Measurements from ENCODE around the gene PPP4R1. TPM values are rescaled to one million over a fixed set of nuclear protein-coding genes. Genes with fewer than 3 reads are reported as not detected.

PPP4R1 gene
- total RNA-seq, 1 donor from 2014 or later, result 136 TPM

DNA sequence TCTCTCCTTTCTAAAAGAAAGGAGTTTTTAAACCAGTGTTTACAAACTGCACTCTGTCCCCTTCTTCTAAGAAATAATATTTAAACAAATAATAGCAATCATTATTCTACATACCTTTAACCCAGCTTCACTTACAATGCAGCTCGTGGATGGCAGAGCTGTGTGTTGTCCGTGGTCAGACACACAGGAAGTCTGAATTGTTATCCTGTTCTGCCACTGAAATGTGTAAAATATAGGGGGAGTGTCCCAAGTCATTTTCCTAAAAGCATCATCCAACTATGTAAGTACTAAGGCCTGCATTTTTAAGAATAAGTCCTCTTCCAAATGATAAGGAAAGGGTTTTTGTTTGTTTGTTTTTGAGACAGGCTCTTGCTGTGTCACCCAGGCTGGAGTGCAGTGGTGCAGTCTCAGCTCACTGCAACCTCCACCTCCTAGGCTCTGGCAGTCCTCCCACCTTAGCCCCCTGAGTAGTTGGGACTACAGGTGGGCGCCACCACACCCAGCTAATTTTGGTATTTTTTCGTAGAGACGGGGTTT is 2.7 kb upstream of the PPP4R1 start:
- TF ChIP-seq, protein P1, sequence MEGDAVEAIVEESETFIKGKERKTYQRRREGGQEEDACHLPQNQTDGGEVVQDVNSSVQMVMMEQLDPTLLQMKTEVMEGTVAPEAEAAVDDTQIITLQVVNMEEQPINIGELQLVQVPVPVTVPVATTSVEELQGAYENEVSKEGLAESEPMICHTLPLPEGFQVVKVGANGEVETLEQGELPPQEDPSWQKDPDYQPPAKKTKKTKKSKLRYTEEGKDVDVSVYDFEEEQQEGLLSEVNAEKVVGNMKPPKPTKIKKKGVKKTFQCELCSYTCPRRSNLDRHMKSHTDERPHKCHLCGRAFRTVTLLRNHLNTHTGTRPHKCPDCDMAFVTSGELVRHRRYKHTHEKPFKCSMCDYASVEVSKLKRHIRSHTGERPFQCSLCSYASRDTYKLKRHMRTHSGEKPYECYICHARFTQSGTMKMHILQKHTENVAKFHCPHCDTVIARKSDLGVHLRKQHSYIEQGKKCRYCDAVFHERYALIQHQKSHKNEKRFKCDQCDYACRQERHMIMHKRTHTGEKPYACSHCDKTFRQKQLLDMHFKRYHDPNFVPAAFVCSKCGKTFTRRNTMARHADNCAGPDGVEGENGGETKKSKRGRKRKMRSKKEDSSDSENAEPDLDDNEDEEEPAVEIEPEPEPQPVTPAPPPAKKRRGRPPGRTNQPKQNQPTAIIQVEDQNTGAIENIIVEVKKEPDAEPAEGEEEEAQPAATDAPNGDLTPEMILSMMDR (IDR thresholded peaks at IDR 0.05; ENCODE audit: partially characterized antibody, unreplicated experiment), result no peak
- peaks cover 16% of the 10 kb centered on the region for H3K4me1 Mint-ChIP-seq (ENCODE audit: low read depth, unreplicated experiment)
- peaks cover 12% of the 10 kb centered on the region for H3K9me3 Mint-ChIP-seq (ENCODE audit: unreplicated experiment)
- H3K36me3 Mint-ChIP-seq (ENCODE audit: unreplicated experiment), result peaks cover 1% of the 10 kb centered on the region
- no peak for DNase-seq
- H3K4me3 Mint-ChIP-seq (ENCODE audit: unreplicated experiment), result no peak overlapping the region
- no peak overlapping the region for H3K27ac Mint-ChIP-seq (ENCODE audit: unreplicated experiment)
- peaks cover 10% of the 10 kb centered on the region for H3K27me3 Mint-ChIP-seq (ENCODE audit: unreplicated experiment)

DNA sequence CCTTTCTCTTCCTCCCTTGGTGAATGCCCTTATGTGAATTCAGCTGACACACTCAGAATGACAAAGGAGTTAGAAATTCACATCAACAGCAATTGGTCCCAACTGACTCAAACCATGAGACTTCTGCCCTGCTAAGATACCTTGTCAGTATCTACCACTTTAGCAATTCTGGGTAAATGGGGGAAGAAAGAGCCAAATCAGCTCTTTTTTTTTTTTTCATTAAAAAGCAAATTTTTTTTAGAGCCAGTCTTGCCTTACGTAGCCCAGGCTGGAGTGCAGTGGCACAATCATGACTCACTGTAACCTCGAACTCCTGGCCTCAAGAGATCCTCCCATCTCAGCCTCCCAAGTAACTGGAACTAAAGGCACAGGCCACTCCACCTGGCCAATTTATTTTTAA is 1.7 kb upstream of the PPP4R1 start:
- Mint-ChIP-seq H3K36me3 (ENCODE audit: unreplicated experiment) (peaks cover 3% of the 10 kb centered on the region), H3K4me3 (ENCODE audit: unreplicated experiment) (peak overlapping the region; percentile 82)
- TF ChIP-seq, protein P1 (IDR thresholded peaks at IDR 0.05; ENCODE audit: partially characterized antibody, unreplicated experiment), result no peak

DNA sequence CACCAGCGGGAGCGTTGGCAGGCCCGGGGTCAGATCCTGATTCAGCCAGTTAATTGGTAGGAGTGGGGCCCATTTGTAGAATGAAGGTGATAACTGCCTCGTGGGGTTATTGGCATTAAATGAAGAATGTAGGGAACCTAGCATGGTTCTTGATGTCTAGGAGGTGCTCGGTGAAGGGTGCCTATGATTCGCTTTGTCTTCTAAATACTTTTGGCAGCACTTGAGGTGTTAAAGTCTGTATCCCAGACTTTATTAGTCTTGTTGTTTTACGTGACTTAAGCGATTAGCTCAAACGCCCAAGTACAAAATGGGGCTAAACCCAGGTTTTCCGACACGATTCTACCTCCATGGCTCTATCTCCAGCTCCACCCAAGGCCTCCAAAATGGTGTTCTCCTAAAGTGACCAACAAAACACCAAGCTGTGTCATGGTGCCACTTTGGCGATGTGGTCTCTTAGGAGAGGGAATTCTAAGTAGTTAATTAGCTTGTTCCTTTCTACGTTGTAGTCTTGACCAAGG is 980 bp upstream of the PPP4R1 start:
- Mint-ChIP-seq H3K4me3 (ENCODE audit: unreplicated experiment) (peak overlapping the region; percentile 82), H3K27ac (ENCODE audit: unreplicated experiment) (peak overlapping the region; percentile 91), H3K4me1 (ENCODE audit: low read depth, unreplicated experiment) (peaks cover 20% of the 10 kb centered on the region), H3K27me3 (ENCODE audit: unreplicated experiment) (peaks cover 10% of the 10 kb centered on the region), H3K9me3 (ENCODE audit: unreplicated experiment) (peaks cover 12% of the 10 kb centered on the region), H3K36me3 (ENCODE audit: unreplicated experiment) (peaks cover 3% of the 10 kb centered on the region)
- no peak for DNase-seq
- TF ChIP-seq, protein P1 (IDR thresholded peaks at IDR 0.05; ENCODE audit: partially characterized antibody, unreplicated experiment), result no peak

More for the DNA sequence above, 1.7 kb upstream of the PPP4R1 start:
- Mint-ChIP-seq H3K27ac (ENCODE audit: unreplicated experiment) (peak overlapping the region; percentile 91), H3K9me3 (ENCODE audit: unreplicated experiment) (peaks cover 12% of the 10 kb centered on the region), H3K27me3 (ENCODE audit: unreplicated experiment) (peaks cover 10% of the 10 kb centered on the region), H3K4me1 (ENCODE audit: low read depth, unreplicated experiment) (peaks cover 18% of the 10 kb centered on the region)
- no peak for DNase-seq

DNA sequence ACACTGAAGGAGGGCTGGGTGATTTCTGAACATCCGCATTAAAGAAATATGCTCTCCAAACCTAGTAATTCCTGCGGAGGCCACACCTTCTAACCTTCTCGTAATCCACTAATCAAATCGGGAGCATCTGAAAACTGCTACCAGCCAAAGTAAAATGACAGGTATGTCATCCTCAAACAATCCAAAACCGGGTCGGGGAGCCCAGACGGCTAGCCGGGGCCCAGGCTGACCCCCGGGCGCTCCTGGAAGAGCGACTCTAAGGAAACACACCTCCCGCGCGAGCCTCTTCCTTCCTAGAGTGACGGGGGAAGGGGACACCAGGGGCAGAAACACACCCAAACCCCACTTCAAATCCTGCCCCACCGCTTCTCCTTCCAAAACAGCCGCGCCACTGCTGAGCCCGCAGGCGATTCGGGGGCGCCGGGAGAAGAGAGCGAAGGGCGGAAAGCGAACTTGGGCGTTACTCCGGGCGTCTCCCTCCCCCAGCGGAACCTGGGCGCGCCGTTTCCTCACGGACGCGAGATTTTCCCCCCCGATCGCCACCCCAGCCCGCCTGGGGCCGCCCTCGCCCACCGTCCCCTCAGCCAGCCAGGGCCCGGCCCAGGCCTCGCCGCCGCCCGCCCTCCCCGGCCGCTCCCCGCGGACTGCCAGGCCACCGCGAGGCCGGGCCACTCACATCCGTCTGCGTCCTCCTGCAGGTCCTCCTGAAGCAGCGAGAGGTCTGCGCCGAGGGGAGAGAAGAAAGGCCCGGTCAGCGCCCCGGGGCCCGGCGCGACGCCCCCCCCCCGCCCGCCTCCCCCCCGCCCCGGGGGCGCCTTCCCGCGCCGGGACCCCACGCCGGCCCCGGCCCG is 584 bp downstream of the PPP4R1 start:
- Mint-ChIP-seq H3K4me3 (ENCODE audit: unreplicated experiment) (peak overlapping the region; percentile 98), H3K36me3 (ENCODE audit: unreplicated experiment) (peaks cover 3% of the 10 kb centered on the region), H3K27ac (ENCODE audit: unreplicated experiment) (peak overlapping the region; percentile 95), H3K27me3 (ENCODE audit: unreplicated experiment) (peaks cover 10% of the 10 kb centered on the region), H3K9me3 (ENCODE audit: unreplicated experiment) (peaks cover 12% of the 10 kb centered on the region), H3K4me1 (ENCODE audit: low read depth, unreplicated experiment) (peaks cover 20% of the 10 kb centered on the region)
- TF ChIP-seq, protein P1 (IDR thresholded peaks at IDR 0.05; ENCODE audit: partially characterized antibody, unreplicated experiment), result no peak
- peak; percentile 79 for DNase-seq

DNA sequence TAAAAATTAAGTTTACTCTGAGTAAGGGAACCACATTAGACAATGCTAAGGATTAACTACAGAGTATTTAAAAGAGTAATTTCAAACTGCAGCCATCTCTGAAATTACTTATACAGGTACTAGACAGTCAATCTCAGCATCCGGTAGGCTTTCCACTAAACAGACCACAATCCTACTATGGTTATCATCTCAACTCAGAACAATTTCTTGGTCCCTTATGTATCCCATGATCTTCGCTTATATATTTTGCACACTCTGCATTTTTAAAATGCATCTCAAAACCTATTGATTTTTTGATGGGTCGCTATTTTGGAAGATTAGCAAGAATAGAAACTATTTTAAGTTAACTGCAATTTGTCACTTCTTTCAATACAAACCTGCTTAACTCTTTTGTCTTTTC is 1.4 kb downstream of the PPP4R1 start:
- TF ChIP-seq, protein P1 (IDR thresholded peaks at IDR 0.05; ENCODE audit: partially characterized antibody, unreplicated experiment), result no peak
- peaks cover 3% of the 10 kb centered on the region for H3K36me3 Mint-ChIP-seq (ENCODE audit: unreplicated experiment)
- H3K4me1 Mint-ChIP-seq (ENCODE audit: low read depth, unreplicated experiment), result peaks cover 20% of the 10 kb centered on the region
- peak overlapping the region; percentile 98 for H3K4me3 Mint-ChIP-seq (ENCODE audit: unreplicated experiment)
- H3K27me3 Mint-ChIP-seq (ENCODE audit: unreplicated experiment), result peaks cover 10% of the 10 kb centered on the region
- no peak for DNase-seq
- no peak overlapping the region for H3K27ac Mint-ChIP-seq (ENCODE audit: unreplicated experiment)
- H3K9me3 Mint-ChIP-seq (ENCODE audit: unreplicated experiment), result peaks cover 10% of the 10 kb centered on the region

Data from glutamatergic neuron (in vitro differentiated cells).